H1 (cell line): ENCODE results near the gene IPO13. TPM values are rescaled to one million over a fixed set of nuclear protein-coding genes. Genes with fewer than 3 reads are reported as not detected.

ENCODE experiments used
- NANOG ChIP-seq: IDR thresholded peaks from 2 replicates; pipeline ENCODE4 v1.6.1; 2011; ENCODE audit warnings: low read length, low read depth, mild to moderate bottlenecking, inconsistent platforms; ENCODE audit not compliant: insufficient read depth, poor library complexity, severe bottlenecking
- POLR2A ChIP-seq, 2 experiments: IDR thresholded peaks; 1 replicate in 1 of 2; 2 replicates in 1 of 2; pipeline ENCODE4 v1.6.1; 2011; ENCODE audit warnings: low read depth in 2 of 2, low read length in 2 of 2, mild to moderate bottlenecking in 2 of 2; ENCODE audit errors: control extremely low read depth in 1 of 2
- SIX5 ChIP-seq: IDR thresholded peaks from 2 replicates; pipeline ENCODE4 v1.6.1; 2011; ENCODE audit warnings: mild to moderate bottlenecking, low read depth, low read length
- TAF7 ChIP-seq: optimal IDR thresholded peaks from 2 replicates; pipeline ENCODE3; 2011; ENCODE audit warnings: low read depth, mild to moderate bottlenecking, inconsistent platforms, low read length, moderate library complexity, borderline replicate concordance
- TBP ChIP-seq: IDR thresholded peaks from 2 replicates; pipeline ENCODE4 v1.6.1; 2011; ENCODE audit warnings: low read depth, low read length, improper control_type of control experiment
- polyA plus RNA-seq, 7 experiments: library from polyadenylated mRNA; depleted of rRNA in 3 of 7; stranded (reverse) in 5 of 7; unstranded in 2 of 7; fragments of >200 nt in 5 of 7; fragments of 200-250 nt in 2 of 7; gene quantifications; 1 replicate in 5 of 7; 2 replicates in 1 of 7; 4 replicates in 1 of 7; pipeline versions ENCODE4 v1.2.1 to v1.2.3, GENCODE V29; 2011 to 2013; ENCODE audit warnings: missing spikeins in 2 of 7, mixed read lengths in 2 of 7
- total RNA-seq: library from RNA; stranded (reverse); fragmentation: NEBNext Ultra II Directional; extraction: Animal tissue kit (Norgen Biotek cat#: 25700); gene quantifications from 2 replicates; pipeline ENCODE4 v1.2.1, GENCODE V29; 2021

IPO13 gene
- total and polyA plus RNA-seq, 2 of the 8 experiments (the other 6 are each of a cell fraction or from before 2014, with no cell fraction given): 23.0 to 27.0 TPM

GRCh38 chr1:43949678-43950077, 2.9 kb downstream of the IPO13 start (continued):
- TF ChIP-seq NANOG: no peak
- no peak for TF ChIP-seq TBP
- TF ChIP-seq POLR2A (IDR thresholded peaks at IDR 0.05; ENCODE audit: control extremely low read depth in 1 of 2, low read depth in 2 of 2, low read length in 2 of 2): no peak
- no peak for TF ChIP-seq TAF7
- TF ChIP-seq SIX5: no peak
- TF ChIP-seq, all 59 proteins: peak for 0
